ENCODE measurements around the gene TESK1. TPM values are rescaled to one million over a fixed set of nuclear protein-coding genes. Genes with fewer than 3 reads are reported as not detected.
"Not testable (repeated sequence)": the region's sequence is repeated elsewhere in the genome, so short reads cannot be mapped to it uniquely, and the experiment has no call there.

TESK1 gene
- total RNA-seq, 1 donor from 2014 or later: 4.8 TPM

- DNase-seq (ENCODE audit: low spot score): no peak
Measured at GRCh38 chr9:35615981-35616680, 11.1 kb downstream of the TESK1 start.

- DNase-seq (ENCODE audit: low spot score): peak; percentile 51
Measured at GRCh38 chr9:35616681-35617459, 11.8 kb downstream of the TESK1 start.

DNA sequence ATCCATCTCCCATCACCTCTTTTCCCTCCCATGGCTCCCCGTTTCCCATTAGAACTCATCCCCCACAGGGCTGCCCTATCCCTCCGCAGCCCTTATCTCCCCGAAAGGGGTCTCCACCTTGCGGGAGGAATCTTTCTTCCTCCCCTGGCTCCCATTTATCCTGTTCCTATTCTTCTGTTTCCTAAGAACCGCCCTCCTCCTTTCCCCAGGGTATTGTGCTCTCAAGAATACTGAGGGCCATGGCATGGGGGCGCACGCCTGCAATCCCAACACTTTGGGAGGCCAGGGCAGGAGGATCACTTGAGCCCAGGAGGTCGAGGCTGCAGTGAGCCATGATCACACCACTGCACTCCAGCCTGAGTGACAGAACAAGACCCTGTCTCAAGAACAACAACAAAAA, 12.5 kb downstream of the TESK1 start:
- no peak for DNase-seq (ENCODE audit: low spot score)

DNA sequence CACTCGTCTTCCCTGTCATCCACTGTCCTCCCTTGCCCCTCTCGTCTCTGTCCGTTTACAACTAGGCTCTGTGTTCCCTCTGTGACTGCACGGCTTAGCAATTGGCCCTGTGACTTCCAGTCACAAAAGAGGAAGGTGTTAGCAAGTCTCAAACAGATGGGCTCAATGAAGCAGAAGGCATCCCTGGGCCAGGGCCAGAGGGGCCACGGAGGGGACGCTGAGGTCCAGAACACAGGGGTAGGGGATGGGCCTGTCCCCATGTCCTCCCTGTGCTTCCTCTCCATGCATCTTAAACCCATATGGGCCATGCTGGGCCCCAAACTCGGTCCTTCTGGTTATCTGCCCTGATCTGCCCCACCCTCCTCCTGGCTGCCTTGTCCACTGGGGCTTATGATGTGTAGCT, 13.3 kb downstream of the TESK1 start, which contains the start of gene CD72:
TSS of gene CD72 (minus strand) at position 89 of the 403 bp plus-strand sequence. CDS start 110 bp downstream, outside the sequence.
- no peak for DNase-seq (ENCODE audit: low spot score)

DNA sequence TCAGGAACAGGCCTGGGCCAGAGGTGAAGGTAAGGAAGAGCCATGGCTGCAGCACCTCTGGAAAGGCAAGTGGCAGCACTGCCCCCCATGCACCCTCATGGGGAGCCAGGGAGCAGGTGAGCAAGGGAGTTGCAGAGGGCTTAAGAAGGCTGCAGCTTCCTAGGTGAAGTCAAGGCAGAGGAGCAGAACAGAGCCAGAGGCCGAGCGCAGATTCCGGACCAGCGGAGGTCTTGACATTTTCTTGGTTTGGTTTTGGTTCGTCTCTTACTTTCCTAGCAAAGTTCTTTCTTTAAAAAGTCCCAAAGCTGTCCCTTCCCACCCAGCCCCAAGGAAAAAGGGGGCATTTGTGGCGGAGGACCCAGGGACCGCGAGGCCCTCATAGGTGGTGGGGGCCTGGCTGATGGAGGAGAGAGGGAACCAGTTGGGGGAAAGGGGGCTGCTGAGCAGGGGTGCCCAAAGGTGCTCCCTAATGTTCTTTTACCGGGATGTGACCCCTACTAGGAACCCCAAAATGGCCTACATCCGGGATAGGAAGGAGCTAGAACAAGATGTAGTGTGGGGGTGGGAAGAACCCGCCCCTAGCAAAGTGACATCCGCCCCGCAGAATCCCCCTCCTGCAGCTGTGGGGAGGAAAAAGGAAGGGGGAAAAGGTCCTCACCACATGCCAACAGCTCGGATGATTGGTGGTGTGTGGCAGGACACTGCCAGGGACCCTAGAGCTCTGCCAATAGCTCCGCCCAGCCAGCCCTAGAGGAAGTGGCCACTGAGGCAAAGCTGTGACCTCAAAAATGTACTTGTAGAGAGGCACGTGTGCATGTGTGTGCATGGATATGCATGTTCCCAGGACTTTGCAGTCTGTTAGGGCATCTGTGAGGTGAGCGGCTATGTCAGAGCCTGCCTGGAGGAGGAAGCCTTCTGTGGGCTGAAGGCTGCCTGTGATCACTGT, 14.1 kb downstream of the TESK1 start:
- DNase-seq (ENCODE audit: low spot score): no peak

- no peak for DNase-seq (ENCODE audit: low spot score)
Measured at GRCh38 chr9:35619800-35620158, 14.7 kb downstream of the TESK1 start.

GRCh38 chr9:35627575-35627974, 22.5 kb downstream of the TESK1 start:
- DNase-seq (ENCODE audit: low spot score): no peak

- no peak for DNase-seq (ENCODE audit: low spot score)
Measured at GRCh38 chr9:35628389-35628991, 23.4 kb downstream of the TESK1 start.

GRCh38 chr9:35629597-35629996, 24.5 kb downstream of the TESK1 start:
- no peak for DNase-seq (ENCODE audit: low spot score)

- DNase-seq (ENCODE audit: low spot score): no peak
Measured at GRCh38 chr9:35635730-35636129, 30.7 kb downstream of the TESK1 start.

DNA sequence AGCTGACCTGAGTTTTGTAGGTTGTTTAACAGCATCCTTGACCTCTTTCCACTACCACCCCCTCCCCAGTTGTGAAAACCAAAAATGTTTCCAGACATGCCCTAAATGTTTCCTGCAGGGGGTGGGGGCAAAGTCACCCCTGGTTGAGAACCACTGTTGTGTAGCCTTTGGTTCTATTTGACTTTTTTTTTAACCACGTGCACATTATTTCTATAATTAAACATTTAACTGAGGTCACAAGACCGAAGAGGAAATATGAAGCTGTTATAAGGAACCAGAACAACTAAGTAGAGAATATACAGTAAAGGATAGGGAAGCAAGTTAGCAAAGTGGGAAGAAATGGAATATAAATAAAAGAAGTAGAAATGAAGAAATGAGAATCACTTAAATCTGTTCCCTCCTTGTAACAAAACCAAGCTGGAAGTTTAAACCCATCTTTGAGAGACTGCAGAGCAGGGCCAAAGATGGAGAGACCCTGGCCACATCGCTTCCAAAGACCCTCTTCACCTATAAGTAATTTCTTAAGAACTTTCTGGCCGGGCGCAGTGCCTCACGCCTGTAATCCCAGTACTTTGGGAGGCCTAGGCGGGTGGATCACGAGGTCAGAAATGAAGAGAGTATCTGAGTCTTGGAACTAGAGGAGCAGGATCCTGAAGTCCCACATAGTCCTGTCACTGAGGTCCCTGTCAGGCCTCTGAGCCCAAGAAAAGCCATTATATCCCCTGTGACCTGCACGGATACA, 31.2 kb downstream of the TESK1 start:
- no peak for DNase-seq (ENCODE audit: low spot score)

GRCh38 chr9:35636877-35637246, 31.8 kb downstream of the TESK1 start:
- DNase-seq (ENCODE audit: low spot score): not testable (repeated sequence)

GRCh38 chr9:35637427-35637955, 32.4 kb downstream of the TESK1 start:
- DNase-seq (ENCODE audit: low spot score): not testable (repeated sequence)

DNA sequence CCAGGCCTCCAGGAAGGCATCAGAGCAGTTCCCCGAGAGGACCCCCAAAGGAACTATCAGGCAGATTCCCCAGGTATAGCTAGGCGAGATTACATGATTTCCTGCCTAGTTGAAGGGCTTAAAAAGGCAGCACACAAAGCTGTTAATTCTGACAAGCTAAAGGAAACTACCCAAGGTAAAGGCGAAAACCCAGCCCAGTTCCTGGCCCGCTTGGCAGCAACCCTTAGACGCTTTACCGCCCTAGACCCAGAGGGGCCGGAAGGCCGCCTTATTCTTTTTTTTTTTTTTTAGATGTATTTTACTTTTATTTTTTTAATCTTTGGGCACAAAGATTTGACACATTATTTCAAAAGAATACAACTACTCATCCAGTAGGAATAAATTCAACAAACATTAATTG, 33.7 kb downstream of the TESK1 start:
- not testable (repeated sequence) for DNase-seq (ENCODE audit: low spot score)

GRCh38 chr9:35639225-35639624, 34.2 kb downstream of the TESK1 start:
- DNase-seq (ENCODE audit: low spot score): not testable (repeated sequence)

DNA sequence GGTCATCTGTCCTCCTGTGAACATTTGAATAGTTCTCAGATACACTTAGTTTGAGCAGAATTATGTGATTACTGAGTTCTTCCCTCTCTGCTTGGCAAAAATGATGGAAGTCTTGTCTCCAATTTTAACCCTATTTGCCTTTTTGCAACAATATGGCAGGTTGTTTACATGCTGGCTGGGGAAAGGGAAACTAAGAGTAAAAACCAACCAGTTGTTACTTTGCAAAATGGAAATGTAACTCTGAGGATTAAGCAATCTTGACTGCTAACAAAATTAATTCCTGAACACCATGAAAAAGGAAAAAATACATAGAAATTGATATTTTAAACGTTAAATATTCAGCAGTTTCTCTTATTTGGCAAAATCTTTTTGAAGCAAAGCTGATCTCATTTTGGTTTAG, 34.6 kb downstream of the TESK1 start:
- no peak for DNase-seq (ENCODE audit: low spot score)

GRCh38 chr9:35640431-35640830, 35.4 kb downstream of the TESK1 start:
- DNase-seq (ENCODE audit: low spot score): not testable (repeated sequence)

DNA sequence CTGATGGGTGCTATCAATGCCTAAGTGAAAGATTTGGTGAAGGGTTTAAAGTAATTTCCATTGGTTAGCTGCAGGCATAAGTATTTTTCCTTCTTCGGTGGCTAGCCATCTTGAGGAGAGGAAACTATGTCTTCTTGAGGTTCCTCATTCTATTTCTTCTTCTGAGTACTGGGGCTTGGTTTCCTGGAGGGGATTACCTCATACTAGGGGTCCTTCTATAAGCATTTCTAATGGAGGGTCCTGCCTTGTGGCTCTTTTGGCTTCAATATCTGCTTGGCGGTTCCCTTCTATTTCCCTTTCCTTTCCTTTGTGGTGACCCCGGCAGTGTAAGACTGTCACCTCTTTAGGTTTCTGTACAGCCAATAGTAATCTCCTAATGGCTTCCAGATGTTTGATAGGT, 36.4 kb downstream of the TESK1 start:
- not testable (repeated sequence) for DNase-seq (ENCODE audit: low spot score)

- no peak for DNase-seq (ENCODE audit: low spot score)
Measured at GRCh38 chr9:35643046-35643445, 38.0 kb downstream of the TESK1 start.

DNA sequence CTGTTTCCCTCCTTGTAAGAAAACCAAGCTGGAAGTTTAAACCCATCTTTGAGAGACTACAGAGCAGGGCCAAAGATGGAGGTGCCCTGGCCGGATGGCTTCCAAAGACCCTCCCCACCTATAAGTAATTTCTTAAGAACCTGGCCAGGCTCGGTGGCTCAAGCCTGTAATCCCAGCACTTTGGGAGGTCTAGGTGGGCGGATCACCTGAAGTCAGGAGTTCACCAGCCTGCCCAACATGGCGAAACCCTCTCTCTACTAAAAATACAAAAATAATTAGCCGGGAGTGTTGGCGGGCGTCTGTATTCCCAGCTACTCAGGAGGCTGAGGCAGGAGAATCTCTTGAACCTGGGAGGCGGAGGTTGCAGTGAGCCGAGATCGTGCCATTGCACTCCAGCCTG, 40.7 kb downstream of the TESK1 start:
- DNase-seq (ENCODE audit: low spot score): not testable (repeated sequence)

- DNase-seq (ENCODE audit: low spot score): no peak
Measured at GRCh38 chr9:35646153-35646532, 41.1 kb downstream of the TESK1 start.

Data from umbilical cord (tissue), 2 donors.